Right hindlimb (tissue), 1 donor: ENCODE results near the gene LRMDA.

ENCODE experiments used
- DNase-seq: peaks from one replicate; pipeline ENCODE4 v3.0.0-alpha.2; 2018

LRMDA gene

DNA sequence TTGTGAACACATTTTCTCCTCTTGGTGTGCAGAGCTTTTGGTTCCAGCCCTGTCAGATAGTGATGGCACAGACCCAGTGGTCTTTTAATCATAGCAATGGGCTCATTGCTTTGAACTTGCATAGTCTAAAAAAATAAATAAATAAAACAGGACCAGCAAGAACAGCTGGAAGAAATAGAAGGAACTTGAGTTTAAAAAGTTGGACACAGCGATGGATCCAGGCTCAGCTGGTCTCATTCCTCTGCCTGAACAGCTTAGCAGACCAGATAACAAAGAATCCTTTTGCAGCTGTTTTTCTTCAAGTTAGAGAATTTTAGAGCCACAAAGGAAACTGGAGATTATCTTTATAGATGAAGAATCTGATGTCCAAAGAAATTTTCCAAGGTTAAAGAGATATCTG is 1005.6 kb downstream of the LRMDA start:
- no peak for DNase-seq

DNA sequence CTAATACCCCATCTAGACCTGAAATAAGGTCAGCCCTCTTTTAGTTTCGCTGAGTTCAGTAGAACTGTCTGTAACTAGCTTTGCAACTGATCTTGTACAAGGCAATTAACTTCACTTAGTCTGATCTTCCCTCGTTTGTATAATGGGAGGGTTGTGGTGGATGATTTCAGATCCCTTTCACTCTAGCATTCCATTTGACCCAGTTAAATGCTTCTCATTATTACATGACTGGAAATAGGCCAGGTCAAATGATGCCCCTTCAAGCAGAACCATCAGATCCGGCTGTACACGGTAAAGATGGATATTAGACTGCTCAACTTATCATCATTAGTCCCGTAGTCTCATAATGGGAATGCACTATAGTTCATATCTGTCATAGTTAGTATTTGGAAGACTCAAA is 1009.0 kb downstream of the LRMDA start:
- no peak for DNase-seq

- no peak for DNase-seq
These were observed 1010.7 kb downstream of the LRMDA start for GRCh38 chr10:76442113-76442512.

GRCh38 chr10:76444034-76444800 is 1012.8 kb downstream of the LRMDA start:
- no peak for DNase-seq

GRCh38 chr10:76447578-76447977 is 1016.2 kb downstream of the LRMDA start:
- DNase-seq, result no peak

GRCh38 chr10:76451911-76452310 is 1020.5 kb downstream of the LRMDA start:
- DNase-seq, result no peak

DNA sequence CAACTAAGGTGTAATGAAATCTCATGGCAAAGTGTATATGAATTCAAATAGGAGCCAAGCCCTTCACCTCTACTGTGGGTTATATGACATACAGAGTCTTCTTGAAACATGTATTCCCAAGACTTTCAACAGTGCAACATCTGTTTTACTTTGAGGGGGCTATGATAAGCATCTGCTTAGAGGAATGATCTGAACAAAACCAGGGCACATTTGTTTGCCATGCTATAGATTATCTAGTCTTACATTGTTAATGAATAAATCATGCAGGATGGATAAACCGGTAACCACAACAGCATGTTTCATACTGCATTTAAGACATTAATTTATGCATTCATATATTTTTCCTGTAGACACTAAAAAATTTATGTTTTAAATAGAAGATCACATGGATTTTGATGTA is 1021.9 kb downstream of the LRMDA start:
- no peak for DNase-seq

DNA sequence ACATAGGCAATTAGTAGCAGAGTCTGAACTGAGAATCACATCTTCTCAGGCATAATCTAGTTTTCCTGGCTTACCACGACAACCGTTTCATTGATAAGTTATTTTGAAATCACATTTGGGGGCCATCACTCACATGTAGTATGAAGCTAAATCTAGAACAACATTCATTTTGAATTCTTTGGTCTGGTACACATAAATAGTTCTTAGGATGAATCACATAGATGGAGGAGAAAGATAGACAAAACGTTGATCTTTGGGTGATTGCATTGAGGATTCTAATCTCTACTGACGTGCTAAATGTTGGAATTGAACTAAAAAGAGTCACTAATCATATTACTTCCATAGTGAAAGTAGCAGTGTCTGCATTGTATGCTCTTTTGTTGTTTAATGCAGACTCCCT is 1022.6 kb downstream of the LRMDA start:
- no peak for DNase-seq

GRCh38 chr10:76454506-76455140 is 1023.2 kb downstream of the LRMDA start:
- DNase-seq, result no peak

DNA sequence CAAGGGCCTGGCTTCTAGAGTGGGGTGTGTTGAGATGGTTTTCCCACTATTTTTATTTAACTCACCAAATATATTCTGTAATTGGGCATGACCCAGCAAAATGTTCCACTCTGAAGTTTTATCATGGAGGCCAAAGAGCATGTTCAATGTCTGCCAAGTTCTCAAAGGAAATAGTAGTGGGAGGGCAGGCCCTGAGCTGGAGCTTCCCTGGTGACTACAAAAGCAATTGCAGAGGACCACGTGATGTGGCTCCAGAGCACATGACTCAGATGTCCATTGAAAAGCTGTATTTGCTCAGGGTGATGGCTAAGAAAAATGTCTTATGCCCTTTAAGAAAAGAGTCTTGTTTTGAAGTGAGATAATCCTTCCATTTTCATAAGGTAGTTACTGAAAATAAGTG is 1024.8 kb downstream of the LRMDA start:
- no peak for DNase-seq

GRCh38 chr10:76459016-76459730 is 1027.7 kb downstream of the LRMDA start:
- no peak for DNase-seq

GRCh38 chr10:76461024-76461423 is 1029.6 kb downstream of the LRMDA start:
- DNase-seq, result no peak

GRCh38 chr10:76463111-76463510 is 1031.7 kb downstream of the LRMDA start:
- peak; percentile 26 for DNase-seq

DNA sequence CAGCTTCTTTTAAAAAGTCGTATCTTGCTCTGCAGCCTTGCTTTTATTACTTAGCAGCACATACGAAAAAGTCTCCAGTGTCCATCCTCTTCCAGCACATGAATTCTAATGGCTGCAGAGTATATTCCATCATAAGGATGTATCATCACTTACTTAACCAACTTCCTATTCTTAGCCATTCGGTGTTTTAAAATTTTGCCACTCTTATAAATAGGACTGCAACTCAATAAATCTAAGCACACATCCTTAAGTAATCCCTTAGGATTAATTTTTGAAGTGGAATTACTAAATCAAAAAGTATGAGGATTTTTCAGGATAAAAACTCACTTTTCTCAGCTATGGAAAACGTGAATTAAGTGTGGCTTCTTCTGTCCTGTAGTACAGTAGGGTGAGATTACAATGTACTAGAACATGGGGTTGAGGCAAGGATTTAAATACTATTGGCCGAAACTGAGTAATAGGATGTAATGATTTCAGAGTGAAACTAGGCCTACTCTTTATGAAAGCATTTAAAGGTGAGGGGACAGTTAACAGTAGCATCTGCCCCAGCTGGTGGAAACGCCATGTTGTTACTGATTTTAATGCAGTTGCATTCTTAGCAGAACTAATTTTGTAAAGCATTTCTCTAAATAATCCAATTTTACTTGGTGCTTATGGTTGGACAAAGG is 1035.5 kb downstream of the LRMDA start:
- no peak for DNase-seq

DNA sequence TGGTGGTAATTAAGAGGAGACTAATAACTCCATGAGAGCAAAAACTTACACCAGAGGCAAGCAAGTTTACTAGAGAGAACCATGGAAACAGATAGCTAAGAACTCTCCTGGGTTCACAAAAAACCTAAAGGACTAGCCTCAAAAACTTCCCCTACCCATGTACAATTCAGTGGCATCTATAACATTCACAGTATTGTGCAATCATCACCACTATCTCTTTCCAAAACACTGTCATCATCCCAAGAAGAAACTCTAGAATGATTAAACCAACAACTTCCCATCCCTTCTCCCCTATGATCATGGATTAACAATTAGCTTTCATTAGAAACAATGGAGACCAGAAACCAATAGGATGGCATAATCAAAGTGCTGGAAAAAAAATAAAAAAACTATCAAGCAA is 1038.3 kb downstream of the LRMDA start:
- no peak for DNase-seq

DNA sequence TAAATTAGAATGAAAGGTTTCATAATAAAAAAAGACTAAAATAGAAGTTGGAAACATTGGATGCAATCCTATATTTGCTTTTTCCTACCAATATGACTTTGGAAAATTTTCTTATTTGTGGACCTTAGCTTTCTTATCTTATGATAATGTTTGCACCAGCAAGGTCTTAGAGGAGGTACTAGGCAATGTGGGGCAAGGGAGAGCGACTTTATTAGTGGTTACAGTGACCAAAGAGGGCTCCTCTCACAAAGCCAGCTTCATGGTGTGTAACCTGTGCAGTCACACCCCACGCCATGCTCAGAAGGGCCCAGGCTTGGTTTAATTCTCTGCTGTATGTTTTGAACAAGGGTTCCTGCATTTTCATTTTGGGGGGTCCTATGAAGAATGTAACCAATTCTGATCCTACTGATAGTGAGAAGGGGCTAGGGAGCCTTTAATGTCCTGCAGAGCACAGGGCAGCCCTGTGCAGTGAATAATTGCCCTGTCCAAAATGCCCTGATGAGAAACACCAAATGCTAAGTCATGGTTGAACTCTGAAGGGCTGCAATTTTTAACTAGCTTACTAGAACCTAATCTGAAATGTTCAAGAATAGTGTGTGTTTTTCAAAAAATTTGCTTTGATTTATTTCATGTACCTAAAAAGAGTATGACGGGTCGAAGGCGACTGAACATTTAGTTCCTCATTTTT is 1047.8 kb downstream of the LRMDA start:
- no peak for DNase-seq

GRCh38 chr10:76481178-76481577 is 1049.8 kb downstream of the LRMDA start:
- DNase-seq, result no peak

DNA sequence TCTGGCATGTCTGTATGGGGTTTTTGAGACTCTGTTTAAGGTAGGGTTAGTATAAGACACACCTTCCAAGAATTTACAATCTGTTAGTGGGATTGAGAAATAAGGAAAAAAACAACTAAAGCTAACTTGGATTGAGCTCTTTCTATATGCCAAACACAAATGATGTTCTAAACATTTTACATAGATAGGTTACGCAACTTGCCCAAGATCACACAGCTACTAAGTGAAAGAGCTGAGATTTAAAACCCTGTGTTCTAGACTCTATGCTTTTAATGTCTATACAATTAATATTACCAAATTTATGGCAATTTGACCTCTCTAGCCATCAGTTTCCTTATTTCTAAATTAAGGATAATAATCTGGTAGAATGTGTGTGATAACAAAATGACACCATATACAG is 1056.2 kb downstream of the LRMDA start:
- no peak for DNase-seq

DNA sequence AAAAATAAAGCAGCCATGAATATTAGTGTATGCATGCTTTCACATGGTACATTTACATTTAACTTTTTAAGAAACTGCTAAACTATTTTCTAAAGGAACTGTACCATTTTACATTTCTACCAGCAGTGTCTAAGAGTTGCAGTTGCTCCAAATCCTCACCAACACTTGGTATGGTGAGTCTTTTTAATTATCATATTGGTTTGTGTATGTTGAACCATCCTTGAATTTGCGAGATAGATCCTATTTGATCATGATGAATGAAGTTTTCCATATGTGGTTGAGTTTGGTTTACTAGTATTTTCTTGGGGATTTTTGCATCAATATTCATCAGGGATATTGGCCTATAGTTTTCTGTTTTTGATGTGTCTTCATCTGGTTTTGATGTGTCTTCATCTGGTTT is 1057.2 kb downstream of the LRMDA start:
- no peak for DNase-seq

- DNase-seq, result no peak
These were observed 1059.8 kb downstream of the LRMDA start for GRCh38 chr10:76491216-76491615.

DNA sequence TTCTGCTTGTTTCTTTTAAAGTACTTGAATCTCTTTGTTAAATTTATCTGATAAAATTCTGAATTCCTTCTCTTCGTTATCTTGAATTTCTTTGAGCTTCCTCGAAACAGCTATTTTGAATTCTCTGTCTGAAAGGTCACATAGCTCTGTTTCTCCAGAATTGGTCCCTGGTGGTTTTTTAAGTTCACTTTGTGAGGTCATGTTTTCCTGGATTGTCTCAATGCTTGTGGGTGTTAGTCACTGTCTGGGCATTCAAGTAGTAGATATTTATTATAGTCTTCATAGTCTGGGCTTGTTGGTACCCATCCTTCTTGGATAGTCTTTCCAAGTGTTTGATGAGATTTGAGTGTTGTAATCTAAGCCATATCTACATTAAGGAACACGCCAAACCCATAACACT is 1060.6 kb downstream of the LRMDA start:
- no peak for DNase-seq

DNA sequence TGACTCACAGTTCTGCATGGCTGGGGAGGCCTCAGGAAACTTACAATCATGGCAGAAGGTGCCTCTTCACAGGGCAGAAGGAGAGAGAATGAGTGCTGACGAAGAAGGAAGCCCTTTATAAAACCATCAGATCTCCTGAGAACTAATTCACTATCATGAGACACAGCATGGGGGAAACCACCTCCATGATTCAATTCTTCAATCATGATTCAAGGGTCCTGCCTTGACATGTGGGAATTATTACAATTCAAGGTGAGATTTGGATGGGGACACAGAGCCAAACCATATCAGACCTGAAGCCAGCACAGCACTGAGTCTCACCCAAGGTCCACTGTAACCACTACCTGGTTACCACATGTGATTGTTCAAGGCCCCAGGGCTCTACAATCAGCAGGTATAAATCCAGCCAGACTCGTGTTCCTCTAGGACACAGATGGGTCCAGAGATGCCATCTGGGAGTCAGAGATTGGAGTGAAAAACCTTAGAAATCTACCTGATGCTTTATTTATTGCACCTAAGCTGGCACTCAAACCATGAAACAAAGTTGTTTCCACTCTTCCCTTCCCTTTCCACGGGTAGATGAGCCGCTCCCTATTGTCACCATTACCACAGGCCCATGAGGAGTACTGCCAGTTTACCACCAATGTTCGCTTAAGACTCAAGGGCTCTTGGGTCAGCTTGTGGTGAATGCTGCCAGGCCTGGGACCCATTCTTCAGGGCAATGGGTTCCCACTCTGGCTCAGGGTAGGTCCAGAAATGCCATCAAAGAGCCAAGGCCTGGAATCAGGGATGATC is 1061.5 kb downstream of the LRMDA start:
- DNase-seq, result no peak
